ENCODE measurements around the gene GRSF1. TPM values are rescaled to one million over a fixed set of nuclear protein-coding genes. Genes with fewer than 3 reads are reported as not detected.

Gene GRSF1
- total RNA-seq, 1 experiment from 2014 or later: 70.0 TPM

- CTCF ChIA-PET: no interaction called here
- BruUV-seq (replicated peaks): no TSS peak
- POLR2A ChIA-PET (ENCODE audit: unreplicated experiment): no interaction called here
Measured at GRCh38 chr4:70868778-70869177, 29.1 kb upstream of the GRSF1 start.

GRCh38 chr4:70863099-70863790, 23.6 kb upstream of the GRSF1 start:
- Histone ChIP-seq H3K27me3 (ENCODE audit: insufficient read depth, low read depth) (no peaks in the 10 kb centered on the region), H3K9me3 (ENCODE audit: insufficient read depth, low read depth) (no peaks in the 10 kb centered on the region), H3K4me3 (no peak overlapping the region), H3K27ac (no peak overlapping the region), H4K20me1 (ENCODE audit: insufficient read depth) (no peaks in the 10 kb centered on the region), H3K79me2 (ENCODE audit: low read depth) (no peaks in the 10 kb centered on the region), H3K36me3 (ENCODE audit: low read depth) (no peaks in the 10 kb centered on the region), H3K4me2 (no peak overlapping the region), H3F3A (ENCODE audit: insufficient read depth, low read depth) (no peaks in the 10 kb centered on the region), H2AFZ (no peak overlapping the region), H3K4me1 (replicated peaks; ENCODE audit: insufficient read depth) (no peaks in the 10 kb centered on the region), H3K9me2 (ENCODE audit: insufficient read depth) (no peaks in the 10 kb centered on the region)
- CTCF ChIA-PET: no interaction called here
- no peak for TF ChIP-seq EZH2 (IDR thresholded peaks at IDR 0.05; ENCODE audit: low read depth)
- TF ChIP-seq CTCF (conservative IDR thresholded peaks at IDR 0.05): no peak
- POLR2A ChIA-PET (ENCODE audit: unreplicated experiment): no interaction called here
- BruUV-seq (replicated peaks): no TSS peak
- DNase-seq: no peak
- intact Hi-C loops (cut with micrococcal nuclease; ENCODE audit: unreplicated experiment): no loop called here

More at GRCh38 chr4:70868778-70869177, 29.1 kb upstream of the GRSF1 start:
- H3K79me2 ChIP-seq (ENCODE audit: low read depth): no peaks in the 10 kb centered on the region
- H3K9me3 ChIP-seq (ENCODE audit: insufficient read depth, low read depth): no peaks in the 10 kb centered on the region
- intact Hi-C loops (cut with micrococcal nuclease; ENCODE audit: unreplicated experiment): no loop called here
- no peaks in the 10 kb centered on the region for H3K4me1 ChIP-seq (replicated peaks; ENCODE audit: insufficient read depth)
- H3K4me3 ChIP-seq: no peak overlapping the region
- no peaks in the 10 kb centered on the region for H4K20me1 ChIP-seq (ENCODE audit: insufficient read depth)
- no peak for DNase-seq
- no peak overlapping the region for H3K4me2 ChIP-seq
- no peaks in the 10 kb centered on the region for H3F3A ChIP-seq (ENCODE audit: insufficient read depth, low read depth)
- H2AFZ ChIP-seq: no peak overlapping the region
- H3K36me3 ChIP-seq (ENCODE audit: low read depth): no peaks in the 10 kb centered on the region
- no peak for TF ChIP-seq CTCF (conservative IDR thresholded peaks at IDR 0.05)
- no peak for TF ChIP-seq EZH2 (IDR thresholded peaks at IDR 0.05; ENCODE audit: low read depth)
- H3K27ac ChIP-seq: no peak overlapping the region
- H3K27me3 ChIP-seq (ENCODE audit: insufficient read depth, low read depth): no peaks in the 10 kb centered on the region
- H3K9me2 ChIP-seq (ENCODE audit: insufficient read depth): no peaks in the 10 kb centered on the region

GRCh38 chr4:70859066-70859465, 19.4 kb upstream of the GRSF1 start:
- no peak overlapping the region for H3K4me3 ChIP-seq
- H3K9me2 ChIP-seq (ENCODE audit: insufficient read depth): no peaks in the 10 kb centered on the region
- no peak overlapping the region for H3K27ac ChIP-seq
- no peak for DNase-seq
- no peaks in the 10 kb centered on the region for H3K27me3 ChIP-seq (ENCODE audit: insufficient read depth, low read depth)
- TF ChIP-seq EZH2 (IDR thresholded peaks at IDR 0.05; ENCODE audit: low read depth) (no peak), CTCF (conservative IDR thresholded peaks at IDR 0.05) (no peak)
- CTCF ChIA-PET: no interaction called here
- no peak overlapping the region for H2AFZ ChIP-seq
- no peaks in the 10 kb centered on the region for H3K4me1 ChIP-seq (replicated peaks; ENCODE audit: insufficient read depth)
- no peaks in the 10 kb centered on the region for H3K79me2 ChIP-seq (ENCODE audit: low read depth)
- H3K36me3 ChIP-seq (ENCODE audit: low read depth): no peaks in the 10 kb centered on the region
- POLR2A ChIA-PET (ENCODE audit: unreplicated experiment): no interaction called here
- no peaks in the 10 kb centered on the region for H3K9me3 ChIP-seq (ENCODE audit: insufficient read depth, low read depth)
- no TSS peak for BruUV-seq (replicated peaks)
- H4K20me1 ChIP-seq (ENCODE audit: insufficient read depth): no peaks in the 10 kb centered on the region
- H3K4me2 ChIP-seq: no peak overlapping the region
- intact Hi-C loops (cut with micrococcal nuclease; ENCODE audit: unreplicated experiment): no loop called here
- H3F3A ChIP-seq (ENCODE audit: insufficient read depth, low read depth): no peaks in the 10 kb centered on the region
